Measurements from ENCODE around the gene TNFAIP8L1.

TNFAIP8L1 gene

DNA sequence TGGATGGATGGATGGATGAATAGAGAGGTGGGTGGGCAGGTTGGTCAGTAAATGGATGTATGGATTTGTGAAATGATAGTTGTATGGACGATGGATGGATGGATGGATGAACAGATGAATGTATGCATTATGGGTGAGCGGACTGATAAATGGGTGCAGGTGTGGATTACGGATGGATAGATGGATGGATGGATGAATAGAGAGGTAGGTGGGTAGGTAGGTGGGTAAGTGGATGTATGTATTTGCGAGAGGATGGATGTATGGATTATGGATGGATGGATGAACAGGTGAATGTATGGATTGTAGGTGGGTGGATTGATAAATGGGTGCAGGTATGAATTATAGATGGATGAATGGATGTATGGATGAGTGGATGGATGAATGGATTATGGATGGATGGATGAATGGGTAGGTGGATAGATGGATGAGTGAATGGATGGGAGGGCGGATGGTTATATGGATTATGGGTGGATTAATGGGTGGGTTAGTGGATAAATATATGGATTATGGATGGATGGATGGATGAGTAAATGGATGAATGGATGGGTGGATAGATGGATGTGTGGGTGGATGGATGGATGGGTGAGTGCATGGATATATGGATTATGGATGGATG, 37.0 kb upstream of the TNFAIP8L1 start:
- no peaks in the 10 kb centered on the region for H3K9me3 ChIP-seq (ENCODE audit: insufficient read depth, low read length, severe bottlenecking)
- ATAC-seq (ENCODE audit: insufficient read depth, low read depth) = no peak

DNA sequence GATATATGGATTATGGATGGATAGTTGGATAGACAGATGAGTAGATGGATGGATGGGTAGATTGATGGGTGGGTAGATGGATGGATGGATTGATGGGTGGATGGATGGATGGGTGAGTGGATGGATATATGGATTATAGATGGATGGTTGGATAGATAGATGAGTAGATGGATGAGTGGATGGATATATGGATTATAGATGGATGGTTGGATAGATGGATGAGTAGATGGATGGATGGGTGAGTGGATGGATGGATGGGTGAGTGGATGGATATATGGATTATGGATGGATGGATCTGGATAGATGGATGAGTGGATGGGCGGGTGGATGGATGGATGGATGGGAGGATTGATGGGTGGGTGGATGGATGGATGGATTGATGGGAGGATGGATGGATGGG, 36.4 kb upstream of the TNFAIP8L1 start:
- Histone ChIP-seq H3K4me3 (ENCODE audit: low read depth in 1 of 2, low read length in 2 of 2) (no peak overlapping the region), H3K4me1 (ENCODE audit: insufficient read depth, low read length) (peaks cover 4% of the 10 kb centered on the region), H3K4me2 (ENCODE audit: insufficient read depth, low read length) (no peak overlapping the region), H3K9me3 (ENCODE audit: insufficient read depth, low read length, severe bottlenecking) (no peaks in the 10 kb centered on the region), H3K27ac (ENCODE audit: low read length) (no peak overlapping the region), H3K36me3 (ENCODE audit: insufficient read depth, low read length) (no peaks in the 10 kb centered on the region), H3K9ac (ENCODE audit: low read depth, low read length) (no peak overlapping the region), H4K20me1 (ENCODE audit: insufficient read depth, low read length) (no peaks in the 10 kb centered on the region), H2AFZ (ENCODE audit: low read depth, low read length) (no peak overlapping the region), H3K79me2 (ENCODE audit: insufficient read depth, low read length) (no peaks in the 10 kb centered on the region), H3K27me3 (ENCODE audit: insufficient read depth, low read length, poor library complexity) (no peaks in the 10 kb centered on the region)
- no peak for TF ChIP-seq EZH2 (IDR thresholded peaks at IDR 0.05; ENCODE audit: borderline replicate concordance, low read depth, low read length, severe bottlenecking)
- TF ChIP-seq, protein P1, sequence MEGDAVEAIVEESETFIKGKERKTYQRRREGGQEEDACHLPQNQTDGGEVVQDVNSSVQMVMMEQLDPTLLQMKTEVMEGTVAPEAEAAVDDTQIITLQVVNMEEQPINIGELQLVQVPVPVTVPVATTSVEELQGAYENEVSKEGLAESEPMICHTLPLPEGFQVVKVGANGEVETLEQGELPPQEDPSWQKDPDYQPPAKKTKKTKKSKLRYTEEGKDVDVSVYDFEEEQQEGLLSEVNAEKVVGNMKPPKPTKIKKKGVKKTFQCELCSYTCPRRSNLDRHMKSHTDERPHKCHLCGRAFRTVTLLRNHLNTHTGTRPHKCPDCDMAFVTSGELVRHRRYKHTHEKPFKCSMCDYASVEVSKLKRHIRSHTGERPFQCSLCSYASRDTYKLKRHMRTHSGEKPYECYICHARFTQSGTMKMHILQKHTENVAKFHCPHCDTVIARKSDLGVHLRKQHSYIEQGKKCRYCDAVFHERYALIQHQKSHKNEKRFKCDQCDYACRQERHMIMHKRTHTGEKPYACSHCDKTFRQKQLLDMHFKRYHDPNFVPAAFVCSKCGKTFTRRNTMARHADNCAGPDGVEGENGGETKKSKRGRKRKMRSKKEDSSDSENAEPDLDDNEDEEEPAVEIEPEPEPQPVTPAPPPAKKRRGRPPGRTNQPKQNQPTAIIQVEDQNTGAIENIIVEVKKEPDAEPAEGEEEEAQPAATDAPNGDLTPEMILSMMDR (IDR thresholded peaks at IDR 0.05; ENCODE audit: borderline replicate concordance, extremely low read depth, low read length, poor library complexity, severe bottlenecking) = no peak
- DNase-seq = no peak
- ATAC-seq (ENCODE audit: insufficient read depth, low read depth) = no peak

More for the DNA sequence above, 37.0 kb upstream of the TNFAIP8L1 start:
- Histone ChIP-seq H3K27me3 (ENCODE audit: insufficient read depth, low read length, poor library complexity) (no peaks in the 10 kb centered on the region), H3K79me2 (ENCODE audit: insufficient read depth, low read length) (no peaks in the 10 kb centered on the region), H3K36me3 (ENCODE audit: insufficient read depth, low read length) (no peaks in the 10 kb centered on the region), H3K4me1 (ENCODE audit: insufficient read depth, low read length) (peaks cover 8% of the 10 kb centered on the region), H3K27ac (ENCODE audit: low read length) (no peak overlapping the region), H2AFZ (ENCODE audit: low read depth, low read length) (no peak overlapping the region), H3K4me3 (ENCODE audit: low read depth in 1 of 2, low read length in 2 of 2) (no peak overlapping the region), H3K9ac (ENCODE audit: low read depth, low read length) (no peak overlapping the region), H4K20me1 (ENCODE audit: insufficient read depth, low read length) (no peaks in the 10 kb centered on the region), H3K4me2 (ENCODE audit: insufficient read depth, low read length) (no peak overlapping the region)
- DNase-seq = no peak
- TF ChIP-seq, protein P1 (IDR thresholded peaks at IDR 0.05; ENCODE audit: borderline replicate concordance, extremely low read depth, low read length, poor library complexity, severe bottlenecking) = no peak
- no peak for TF ChIP-seq EZH2 (IDR thresholded peaks at IDR 0.05; ENCODE audit: borderline replicate concordance, low read depth, low read length, severe bottlenecking)

DNA sequence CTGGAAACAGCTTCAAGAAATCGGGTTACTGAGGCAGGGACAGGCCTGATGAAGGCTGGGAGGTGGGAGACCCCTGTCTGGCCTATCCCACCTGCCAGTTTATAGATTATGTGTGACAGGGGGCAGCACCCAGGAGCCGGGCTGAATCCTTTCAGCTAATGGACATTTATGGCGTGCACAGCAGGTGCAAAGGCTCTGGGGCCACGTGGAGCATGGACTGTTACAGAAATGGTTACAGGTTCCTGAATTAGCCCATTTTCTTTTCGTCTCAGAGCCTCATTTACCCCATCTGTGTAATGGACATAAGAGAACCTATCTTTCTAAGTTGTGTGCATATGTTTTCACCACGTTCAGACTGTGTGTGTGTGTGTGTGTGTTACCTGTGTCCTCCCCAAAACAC, 34.4 kb upstream of the TNFAIP8L1 start:
- Histone ChIP-seq H3K27ac (ENCODE audit: low read length) (no peak overlapping the region), H3K4me1 (ENCODE audit: insufficient read depth, low read length) (no peaks in the 10 kb centered on the region), H3K4me2 (ENCODE audit: insufficient read depth, low read length) (no peak overlapping the region), H3K36me3 (ENCODE audit: insufficient read depth, low read length) (no peaks in the 10 kb centered on the region), H3K9ac (ENCODE audit: low read depth, low read length) (no peak overlapping the region), H3K79me2 (ENCODE audit: insufficient read depth, low read length) (no peaks in the 10 kb centered on the region), H3K27me3 (ENCODE audit: insufficient read depth, low read length, poor library complexity) (no peaks in the 10 kb centered on the region), H4K20me1 (ENCODE audit: insufficient read depth, low read length) (no peaks in the 10 kb centered on the region), H2AFZ (ENCODE audit: low read depth, low read length) (no peak overlapping the region), H3K9me3 (ENCODE audit: insufficient read depth, low read length, severe bottlenecking) (no peaks in the 10 kb centered on the region), H3K4me3 (ENCODE audit: low read depth in 1 of 2, low read length in 2 of 2) (no peak overlapping the region)
- ATAC-seq (ENCODE audit: insufficient read depth, low read depth) (no peak), DNase-seq (no peak)
- TF ChIP-seq, protein P1 (IDR thresholded peaks at IDR 0.05; ENCODE audit: borderline replicate concordance, extremely low read depth, low read length, poor library complexity, severe bottlenecking) = no peak
- no peak for TF ChIP-seq EZH2 (IDR thresholded peaks at IDR 0.05; ENCODE audit: borderline replicate concordance, low read depth, low read length, severe bottlenecking)
